Measurements from ENCODE around the gene BCAS3.

The BCAS3 gene

GRCh38 chr17:61048376-61049106 lies 370.9 kb downstream of the BCAS3 start:
- no peak overlapping the region for H3K4me3 ChIP-seq (ENCODE audit: low read length)
- no peak overlapping the region for H3K27ac ChIP-seq (ENCODE audit: low read length)
- H3K27me3 ChIP-seq (ENCODE audit: low read depth, low read length): no peaks in the 10 kb centered on the region
- H2AFZ ChIP-seq (ENCODE audit: low read depth, low read length): no peak overlapping the region
- TF ChIP-seq, protein P1, sequence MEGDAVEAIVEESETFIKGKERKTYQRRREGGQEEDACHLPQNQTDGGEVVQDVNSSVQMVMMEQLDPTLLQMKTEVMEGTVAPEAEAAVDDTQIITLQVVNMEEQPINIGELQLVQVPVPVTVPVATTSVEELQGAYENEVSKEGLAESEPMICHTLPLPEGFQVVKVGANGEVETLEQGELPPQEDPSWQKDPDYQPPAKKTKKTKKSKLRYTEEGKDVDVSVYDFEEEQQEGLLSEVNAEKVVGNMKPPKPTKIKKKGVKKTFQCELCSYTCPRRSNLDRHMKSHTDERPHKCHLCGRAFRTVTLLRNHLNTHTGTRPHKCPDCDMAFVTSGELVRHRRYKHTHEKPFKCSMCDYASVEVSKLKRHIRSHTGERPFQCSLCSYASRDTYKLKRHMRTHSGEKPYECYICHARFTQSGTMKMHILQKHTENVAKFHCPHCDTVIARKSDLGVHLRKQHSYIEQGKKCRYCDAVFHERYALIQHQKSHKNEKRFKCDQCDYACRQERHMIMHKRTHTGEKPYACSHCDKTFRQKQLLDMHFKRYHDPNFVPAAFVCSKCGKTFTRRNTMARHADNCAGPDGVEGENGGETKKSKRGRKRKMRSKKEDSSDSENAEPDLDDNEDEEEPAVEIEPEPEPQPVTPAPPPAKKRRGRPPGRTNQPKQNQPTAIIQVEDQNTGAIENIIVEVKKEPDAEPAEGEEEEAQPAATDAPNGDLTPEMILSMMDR (IDR thresholded peaks at IDR 0.05; ENCODE audit: low read depth, low read length): no peak
- TF ChIP-seq EZH2phosphoT487 (IDR thresholded peaks at IDR 0.05; ENCODE audit: low read depth): no peak
- no peaks in the 10 kb centered on the region for H3K79me2 ChIP-seq (ENCODE audit: low read length)
- no peak overlapping the region for H3K9ac ChIP-seq (ENCODE audit: low read length)
- H4K20me1 ChIP-seq (ENCODE audit: insufficient read depth, low read length): no peaks in the 10 kb centered on the region
- H3K36me3 ChIP-seq (replicated peaks; ENCODE audit: low read depth, low read length): no peaks in the 10 kb centered on the region
- H3K4me1 ChIP-seq (ENCODE audit: low read length): no peaks in the 10 kb centered on the region
- no peak overlapping the region for H3K4me2 ChIP-seq (ENCODE audit: low read length)
- H3K9me3 ChIP-seq (ENCODE audit: insufficient read depth, low read length): no peaks in the 10 kb centered on the region

DNA sequence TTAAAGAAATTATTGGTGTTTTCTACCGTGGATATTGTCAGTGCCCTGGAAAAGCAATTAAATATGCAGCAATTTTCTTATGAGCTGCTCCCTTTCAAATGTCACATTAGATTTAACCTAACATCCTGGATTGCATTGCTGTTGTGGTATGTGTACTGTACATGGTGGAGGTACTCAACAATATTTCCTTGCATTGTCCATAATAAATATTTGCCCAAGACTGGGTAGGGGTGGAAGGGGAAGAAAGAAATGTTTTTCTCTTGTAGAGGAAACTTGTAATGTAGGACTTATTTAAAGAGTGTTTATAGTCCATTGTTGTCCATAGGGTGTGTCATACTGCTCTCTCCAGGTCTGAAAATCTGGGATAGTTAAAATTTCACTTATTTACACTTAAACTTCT lies 375.8 kb downstream of the BCAS3 start:
- Histone ChIP-seq H3K79me2 (ENCODE audit: low read length) (no peaks in the 10 kb centered on the region), H2AFZ (ENCODE audit: low read depth, low read length) (no peak overlapping the region), H4K20me1 (ENCODE audit: insufficient read depth, low read length) (no peaks in the 10 kb centered on the region), H3K4me2 (ENCODE audit: low read length) (no peak overlapping the region), H3K9ac (ENCODE audit: low read length) (no peak overlapping the region), H3K27ac (ENCODE audit: low read length) (no peak overlapping the region), H3K27me3 (ENCODE audit: low read depth, low read length) (no peaks in the 10 kb centered on the region), H3K4me3 (ENCODE audit: low read length) (no peak overlapping the region), H3K36me3 (replicated peaks; ENCODE audit: low read depth, low read length) (no peaks in the 10 kb centered on the region), H3K4me1 (ENCODE audit: low read length) (no peaks in the 10 kb centered on the region), H3K9me3 (ENCODE audit: insufficient read depth, low read length) (no peaks in the 10 kb centered on the region)
- TF ChIP-seq EZH2phosphoT487 (IDR thresholded peaks at IDR 0.05; ENCODE audit: low read depth): no peak
- TF ChIP-seq, protein P1 (IDR thresholded peaks at IDR 0.05; ENCODE audit: low read depth, low read length): no peak

- H3K4me3 ChIP-seq (ENCODE audit: low read length): no peak overlapping the region
- H3K9ac ChIP-seq (ENCODE audit: low read length): no peak overlapping the region
- no peaks in the 10 kb centered on the region for H3K79me2 ChIP-seq (ENCODE audit: low read length)
- TF ChIP-seq, protein P1 (IDR thresholded peaks at IDR 0.05; ENCODE audit: low read depth, low read length): no peak
- TF ChIP-seq EZH2phosphoT487 (IDR thresholded peaks at IDR 0.05; ENCODE audit: low read depth): no peak
- no peaks in the 10 kb centered on the region for H3K27me3 ChIP-seq (ENCODE audit: low read depth, low read length)
- no peaks in the 10 kb centered on the region for H3K4me1 ChIP-seq (ENCODE audit: low read length)
- H3K4me2 ChIP-seq (ENCODE audit: low read length): no peak overlapping the region
- no peak overlapping the region for H2AFZ ChIP-seq (ENCODE audit: low read depth, low read length)
- no peak overlapping the region for H3K27ac ChIP-seq (ENCODE audit: low read length)
- no peaks in the 10 kb centered on the region for H3K9me3 ChIP-seq (ENCODE audit: insufficient read depth, low read length)
- H3K36me3 ChIP-seq (replicated peaks; ENCODE audit: low read depth, low read length): no peaks in the 10 kb centered on the region
- no peaks in the 10 kb centered on the region for H4K20me1 ChIP-seq (ENCODE audit: insufficient read depth, low read length)
These were observed 376.8 kb downstream of the BCAS3 start for GRCh38 chr17:61054436-61054835.

DNA sequence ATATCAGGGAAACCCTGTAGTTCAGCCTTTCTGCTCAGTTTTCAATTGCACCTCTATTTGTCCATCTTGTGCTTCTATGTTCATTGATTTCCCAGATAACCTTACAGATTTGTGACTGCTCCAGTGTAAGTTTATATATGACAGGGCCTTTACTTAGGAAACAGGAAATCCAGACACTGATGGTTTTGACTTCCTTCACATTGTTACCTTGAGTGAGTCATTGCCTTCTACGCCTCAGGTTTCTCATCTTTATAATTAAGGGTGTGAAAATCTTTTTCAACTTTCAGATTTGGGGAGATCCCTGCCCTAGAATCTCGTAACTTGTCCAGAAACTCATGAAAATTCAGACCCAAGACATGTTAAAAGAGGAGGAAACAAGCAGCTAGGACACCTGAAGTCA lies 379.6 kb downstream of the BCAS3 start:
- H3K79me2 ChIP-seq (ENCODE audit: low read length): no peaks in the 10 kb centered on the region
- no peak overlapping the region for H3K9ac ChIP-seq (ENCODE audit: low read length)
- no peak overlapping the region for H2AFZ ChIP-seq (ENCODE audit: low read depth, low read length)
- no peak overlapping the region for H3K4me3 ChIP-seq (ENCODE audit: low read length)
- no peak for TF ChIP-seq EZH2phosphoT487 (IDR thresholded peaks at IDR 0.05; ENCODE audit: low read depth)
- TF ChIP-seq, protein P1 (IDR thresholded peaks at IDR 0.05; ENCODE audit: low read depth, low read length): no peak
- H3K27ac ChIP-seq (ENCODE audit: low read length): no peak overlapping the region
- H3K36me3 ChIP-seq (replicated peaks; ENCODE audit: low read depth, low read length): no peaks in the 10 kb centered on the region
- H3K9me3 ChIP-seq (ENCODE audit: insufficient read depth, low read length): no peaks in the 10 kb centered on the region
- no peaks in the 10 kb centered on the region for H3K4me1 ChIP-seq (ENCODE audit: low read length)
- H3K4me2 ChIP-seq (ENCODE audit: low read length): no peak overlapping the region
- no peaks in the 10 kb centered on the region for H4K20me1 ChIP-seq (ENCODE audit: insufficient read depth, low read length)
- no peaks in the 10 kb centered on the region for H3K27me3 ChIP-seq (ENCODE audit: low read depth, low read length)

Data from OCI-LY3 (cell line).